ENCODE data around the gene COPS2. TPM values are rescaled to one million over a fixed set of nuclear protein-coding genes. Genes with fewer than 3 reads are reported as not detected.

The COPS2 gene
- total and polyA plus RNA-seq, 9 donors: 70.4 to 102 (median 90.3) TPM

Other genes starting within 250 kb of the COPS2 start
- 2.0 TPM for gene SHC4, start 191.7 kb downstream of the COPS2 start, total RNA-seq
- 1 to 10 TPM; 1.3 to 3.0 (median 1.8) TPM for gene SHC4, start 191.7 kb downstream of the COPS2 start, polyA plus RNA-seq (ENCODE audit: insufficient read depth in 1 of 8, insufficient read length in 8 of 8, low replicate concordance in 1 of 8)
- gene SECISBP2L, start 109.2 kb downstream of the COPS2 start, total RNA-seq: 29.0 TPM
- 10 to 100 TPM; 18.3 to 35.2 (median 24.2) TPM for gene SECISBP2L, start 109.2 kb downstream of the COPS2 start, polyA plus RNA-seq (ENCODE audit: insufficient read depth in 1 of 8, insufficient read length in 8 of 8, low replicate concordance in 1 of 8)
- gene GALK2, start 14.6 kb upstream of the COPS2 start, total RNA-seq: 26.5 TPM
- 10 to 100 TPM; 13.4 to 21.1 (median 15.1) TPM for gene GALK2, start 14.6 kb upstream of the COPS2 start, polyA plus RNA-seq (ENCODE audit: insufficient read depth in 1 of 8, insufficient read length in 8 of 8, low replicate concordance in 1 of 8)

All from muscle of leg (tissue), 9 donors.